GM23248 (cell line): Measurements from ENCODE around the gene KAZN. TPM values are rescaled to one million over a fixed set of nuclear protein-coding genes. Genes with fewer than 3 reads are reported as not detected.
"Not testable (repeated sequence)": the region's sequence is repeated elsewhere in the genome, so short reads cannot be mapped to it uniquely, and the experiment has no call there.

Experiments
- DNase-seq: peaks from one replicate; pipeline ENCODE4 v3.0.0-alpha.2; 2015
- H2AFZ ChIP-seq: fragments of 200-600 bp; sonication (generic); 2 replicates; pipeline ENCODE4 v1.6.1; 2016; ENCODE audit warnings: antibody characterized with exemption
- H3F3A ChIP-seq: fragments of 200-600 bp; sonication (generic); 2 replicates; pipeline ENCODE4 v1.6.1; 2016; ENCODE audit warnings: mild to moderate bottlenecking, antibody characterized with exemption, mixed run types; ENCODE audit not compliant: insufficient read depth
- H3K27ac ChIP-seq: fragments of 200-600 bp; sonication (generic); 2 replicates; pipeline ENCODE4 v1.5.1; 2016; ENCODE audit warnings: mild to moderate bottlenecking
- H3K27me3 ChIP-seq: fragments of 200-600 bp; sonication (generic); replicated peaks from 2 replicates; pipeline ENCODE4 v1.6.1; 2016; ENCODE audit warnings: mild to moderate bottlenecking; ENCODE audit not compliant: insufficient read depth
- H3K36me3 ChIP-seq: fragments of 200-600 bp; sonication (generic); 2 replicates; pipeline ENCODE4 v1.6.1; 2016; ENCODE audit warnings: low read depth, mild to moderate bottlenecking
- H3K4me1 ChIP-seq: fragments of 200-600 bp; sonication (generic); 2 replicates; pipeline ENCODE4 v1.6.1; 2016; ENCODE audit warnings: mild to moderate bottlenecking; ENCODE audit not compliant: insufficient read depth
- H3K4me2 ChIP-seq: fragments of 200-600 bp; sonication (generic); one replicate; pipeline ENCODE4 v1.6.1; 2016; ENCODE audit warnings: mild to moderate bottlenecking; ENCODE audit not compliant: unreplicated experiment
- H3K4me3 ChIP-seq: fragments of 200-600 bp; sonication (generic); 2 replicates; pipeline ENCODE4 v1.5.1; 2016; ENCODE audit warnings: mild to moderate bottlenecking
- H3K79me2 ChIP-seq: fragments of 200-600 bp; sonication (generic); 2 replicates; pipeline ENCODE4 v1.6.1; 2016; ENCODE audit warnings: mild to moderate bottlenecking; ENCODE audit not compliant: insufficient read depth
- H3K9ac ChIP-seq: fragments of 200-600 bp; sonication (generic); 2 replicates; pipeline ENCODE4 v1.6.1; 2016; ENCODE audit warnings: mild to moderate bottlenecking
- H3K9me2 ChIP-seq: fragments of 200-600 bp; sonication (generic); 2 replicates; pipeline ENCODE4 v1.6.1; 2016; ENCODE audit warnings: mixed run types, mild to moderate bottlenecking, moderate library complexity; ENCODE audit not compliant: insufficient read depth
- H3K9me3 ChIP-seq: fragments of 200-600 bp; sonication (generic); one replicate; pipeline ENCODE4 v1.6.1; 2017; ENCODE audit warnings: low read depth
- H4K20me1 ChIP-seq: fragments of 200-600 bp; sonication (generic); 2 replicates; pipeline ENCODE4 v1.6.0; 2016; ENCODE audit not compliant: insufficient read depth
- EZH2 ChIP-seq: fragments of 200-600 bp; sonication (generic); IDR thresholded peaks from 2 replicates; pipeline ENCODE4 v1.6.1; 2018; ENCODE audit warnings: antibody characterized with exemption, mild to moderate bottlenecking; ENCODE audit not compliant: insufficient read depth, poor library complexity, severe bottlenecking
- EZH2phosphoT487 ChIP-seq: fragments of 200-600 bp; sonication (generic); IDR thresholded peaks from 2 replicates; pipeline ENCODE4 v1.6.1; 2018; ENCODE audit warnings: antibody characterized with exemption, moderate library complexity, mild to moderate bottlenecking, low read depth; ENCODE audit not compliant: insufficient read depth
- WGBS, 2 experiments: methylation state at CpG; one replicate each; pipeline ENCODE4 v1.1.6; 2015 to 2017; ENCODE audit warnings: low lambda C conversion rate in 2 of 2, low coverage in 1 of 2; ENCODE audit errors: missing lambda C conversion rate in 2 of 2; 5-methylcytosine and 5-hydroxymethylcytosine counted together
- in situ Hi-C: fragments of 300-500 bp; cut with MboI; formaldehyde crosslinking; loops from 2 replicates; pipeline ENCODE4 v1.15.0; 2020
- polyA plus RNA-seq: library from polyadenylated mRNA; unstranded; fragments of >200 nt; fragmentation: Nextera tagmentation; extraction: Ambion mirVana; gene quantifications from 2 replicates; pipeline ENCODE4 v1.2.1, GENCODE V29; 2016
- total RNA-seq: library from RNA; depleted of rRNA; stranded (reverse); fragments of >200 nt; shearing (Covaris generic); gene quantifications from 2 replicates; pipeline ENCODE4 v1.2.3, GENCODE V29; 2014

The KAZN gene
- total and polyA plus RNA-seq, 2 experiments from 2014 or later: 4.9 to 7.2 TPM

DNA sequence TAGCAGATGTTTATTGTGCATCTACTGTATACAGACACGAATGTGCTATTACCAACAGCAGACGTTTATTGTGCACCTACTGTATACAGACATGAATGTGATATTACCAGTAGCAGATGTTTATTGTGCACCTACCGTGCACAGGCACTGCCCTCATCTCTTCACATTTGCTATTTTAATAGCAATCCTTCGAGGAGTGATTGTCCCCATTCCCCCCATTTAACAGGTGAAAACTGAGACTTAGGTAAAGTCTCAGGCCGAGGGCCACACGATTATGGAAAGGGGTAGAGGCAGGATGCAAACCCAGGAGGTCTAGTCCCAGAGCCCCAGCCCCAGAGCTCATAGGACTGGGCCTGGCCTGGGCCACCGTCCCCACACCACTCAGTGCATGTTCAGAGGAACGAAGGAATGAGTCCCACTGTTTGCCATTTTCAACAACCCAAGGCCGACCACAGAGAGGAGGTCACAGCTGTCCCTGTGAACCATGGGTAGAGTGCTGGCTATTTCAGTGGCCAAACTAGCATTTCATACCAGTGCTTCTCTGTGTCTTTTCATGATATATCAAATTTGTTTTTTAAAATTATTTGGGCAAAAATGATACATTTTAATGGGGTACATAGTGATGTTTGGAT, 440.6 kb downstream of the KAZN start:
- no peak overlapping the region for H3K9ac ChIP-seq
- H3K4me2 ChIP-seq: no peak overlapping the region
- H4K20me1 ChIP-seq: no peaks in the 10 kb centered on the region
- peaks cover 8% of the 10 kb centered on the region; the same call in 1 of the 2 replicates for H3K36me3 ChIP-seq
- no peaks in the 10 kb centered on the region for H3F3A ChIP-seq
- H3K79me2 ChIP-seq: no peaks in the 10 kb centered on the region
- H3K9me2 ChIP-seq: no peaks in the 10 kb centered on the region
- no peaks in the 10 kb centered on the region for H3K27me3 ChIP-seq
- TF ChIP-seq EZH2: no peak
- no peak for TF ChIP-seq EZH2phosphoT487
- H3K4me1 ChIP-seq: no peaks in the 10 kb centered on the region
- no peak overlapping the region for H3K4me3 ChIP-seq
- H2AFZ ChIP-seq: no peak overlapping the region
- in situ Hi-C loops: loop anchor here (10.0 kb wide), 1 partner anchor 114 kb away; no protein-coding TSS in a partner anchor
- 74 to 81% methylated on average over 9 of the region's 9 CpGs for WGBS, 2 experiments
- DNase-seq: no peak
- H3K27ac ChIP-seq: no peak overlapping the region
- no peaks in the 10 kb centered on the region for H3K9me3 ChIP-seq

DNA sequence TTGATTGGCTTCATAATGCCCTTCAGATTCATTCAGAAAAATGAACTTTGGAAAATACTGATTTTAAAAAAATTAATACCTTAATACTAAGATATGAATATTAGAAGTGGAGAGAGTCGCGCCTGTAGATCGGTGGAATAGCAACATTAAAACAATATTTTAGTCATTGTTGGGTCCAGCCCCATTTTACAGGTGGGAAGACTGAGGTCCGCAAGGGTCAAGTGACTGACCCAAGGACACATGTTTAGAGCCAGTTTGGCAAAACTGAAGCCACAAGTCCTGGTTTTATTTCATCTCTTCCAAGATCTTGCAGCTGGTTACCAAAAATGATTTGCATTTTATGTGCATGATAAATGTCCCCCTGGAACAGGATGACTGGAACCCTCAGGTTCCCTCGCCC, 441.4 kb downstream of the KAZN start:
- Histone ChIP-seq H3K27me3 (no peaks in the 10 kb centered on the region), H3K27ac (no peak overlapping the region), H3K9me2 (no peaks in the 10 kb centered on the region), H3K79me2 (no peaks in the 10 kb centered on the region), H3K9me3 (no peaks in the 10 kb centered on the region), H2AFZ (no peak overlapping the region), H3K4me3 (no peak overlapping the region), H3K36me3 (peaks cover 8% of the 10 kb centered on the region; the same call in 1 of the 2 replicates), H3K4me1 (no peaks in the 10 kb centered on the region), H3F3A (no peaks in the 10 kb centered on the region), H3K4me2 (no peak overlapping the region), H3K9ac (no peak overlapping the region), H4K20me1 (no peaks in the 10 kb centered on the region)
- in situ Hi-C loops: loop anchor here (10.0 kb wide), 2 partner anchors 115 to 925 kb away; no protein-coding TSS in a partner anchor
- no peak for TF ChIP-seq EZH2
- no peak for TF ChIP-seq EZH2phosphoT487
- DNase-seq: no peak
- 91 to 93% methylated on average over 5 of the region's 5 CpGs for WGBS, 2 experiments

DNA sequence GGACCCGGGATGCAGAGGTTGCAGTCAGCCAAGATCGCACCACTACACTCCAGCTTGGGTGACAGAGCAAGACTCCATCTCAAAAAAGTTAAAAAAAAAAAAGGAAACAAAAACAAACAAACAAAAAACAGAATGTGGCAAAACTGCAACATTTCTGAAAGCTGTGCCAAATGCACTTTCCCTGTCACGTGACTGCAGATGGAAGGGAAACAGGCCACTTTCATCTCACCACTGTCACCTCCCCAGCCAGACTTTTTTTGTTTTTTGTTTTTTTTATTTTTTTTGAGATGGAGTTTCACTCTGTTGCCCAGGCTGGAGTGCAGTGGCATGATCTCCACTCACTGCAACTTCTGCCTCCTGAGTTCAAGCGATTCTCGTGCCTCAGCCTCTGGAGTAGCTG, 442.2 kb downstream of the KAZN start:
- H4K20me1 ChIP-seq, H3K36me3 ChIP-seq, H2AFZ ChIP-seq, H3K27me3 ChIP-seq, H3K9ac ChIP-seq, H3K9me3 ChIP-seq, DNase-seq, H3K4me3 ChIP-seq, H3K9me2 ChIP-seq, H3K4me2 ChIP-seq, H3K4me1 ChIP-seq, H3F3A ChIP-seq, H3K79me2 ChIP-seq, H3K27ac ChIP-seq: not testable (repeated sequence)
- WGBS, 2 experiments: 87% methylated on average over 5 of the region's 5 CpGs
- in situ Hi-C loops: loop anchor here (10.0 kb wide), 1 partner anchor 926 kb away; no protein-coding TSS in a partner anchor

DNA sequence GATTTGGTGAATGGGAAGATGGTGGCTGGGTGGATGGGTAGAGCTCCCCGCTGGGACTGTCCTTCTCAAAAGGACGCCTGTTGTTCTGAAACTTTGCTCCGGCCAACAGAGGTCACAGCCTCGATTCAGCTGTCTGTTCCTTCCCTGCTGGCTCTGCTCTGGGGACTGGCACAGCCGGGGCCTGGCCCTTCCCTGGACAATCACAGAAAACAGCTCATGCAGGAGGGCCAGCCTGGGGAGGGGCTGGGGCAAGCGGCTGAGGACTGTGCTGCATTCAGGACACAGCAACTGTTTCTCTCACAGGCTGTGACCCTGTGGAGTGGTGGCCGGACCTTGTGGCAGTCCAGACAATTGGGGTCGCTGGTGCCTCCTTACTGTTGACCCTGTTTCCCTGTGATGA, 444.4 kb downstream of the KAZN start:
- no peak overlapping the region for H3K27ac ChIP-seq

More for the DNA sequence above, 444.4 kb downstream of the KAZN start:
- Histone ChIP-seq H3F3A (no peaks in the 10 kb centered on the region), H3K9me2 (no peaks in the 10 kb centered on the region), H2AFZ (no peak overlapping the region), H3K9ac (no peak overlapping the region), H3K4me1 (no peaks in the 10 kb centered on the region), H3K9me3 (no peaks in the 10 kb centered on the region), H3K36me3 (peaks cover 8% of the 10 kb centered on the region; the same call in 1 of the 2 replicates), H3K27me3 (no peaks in the 10 kb centered on the region), H3K4me3 (no peak overlapping the region), H3K4me2 (no peak overlapping the region), H4K20me1 (no peaks in the 10 kb centered on the region), H3K79me2 (no peaks in the 10 kb centered on the region)
- DNase-seq: no peak
- WGBS, 2 experiments: 84 to 86% methylated on average over 8 of the region's 8 CpGs
- no peak for TF ChIP-seq EZH2phosphoT487
- no peak for TF ChIP-seq EZH2
- in situ Hi-C loops: loop anchor here (10.0 kb wide), 1 partner anchor 928 kb away; no protein-coding TSS in a partner anchor
